Neural cell (in vitro differentiated cells): Measurements from ENCODE around the gene GTF3A. TPM values are rescaled to one million over a fixed set of nuclear protein-coding genes. Genes with fewer than 3 reads are reported as not detected.
A peak's percentile ranks its signal among the peaks of the same experiment; 100 is the strongest.

Experiments used
- H2AFZ ChIP-seq: fragments of 200-600, 300-800 bp; sonication (generic), shearing (Covaris generic); 2 replicates; pipeline ENCODE4 v1.6.0; 2014; ENCODE audit warnings: low read depth, mild to moderate bottlenecking, antibody characterized with exemption, low read length, moderate library complexity
- H3F3A ChIP-seq: fragments of 200-600 bp; shearing (Covaris generic); 2 replicates; pipeline ENCODE4 v1.6.1; 2016; ENCODE audit warnings: mild to moderate bottlenecking, moderate library complexity, mixed read lengths, antibody characterized with exemption, low read length; ENCODE audit not compliant: insufficient read depth, poor library complexity, severe bottlenecking
- H3K27ac ChIP-seq: fragments of 200-600, 300-800 bp; sonication (generic), shearing (Covaris generic); 2 replicates; pipeline ENCODE4 v1.5.1; 2014; ENCODE audit warnings: mild to moderate bottlenecking, low read length, moderate library complexity
- H3K27me3 ChIP-seq: fragments of 300-800, 200-600 bp; sonication (generic), shearing (Covaris generic); 2 replicates; pipeline ENCODE4 v1.6.0; 2014; ENCODE audit warnings: mild to moderate bottlenecking, low read depth, low read length, moderate library complexity; ENCODE audit not compliant: insufficient read depth
- H3K36me3 ChIP-seq: fragments of 300-800, 200-600 bp; sonication (generic), shearing (Covaris generic); 2 replicates; pipeline ENCODE4 v1.5.1; 2014; ENCODE audit warnings: mild to moderate bottlenecking, antibody characterized with exemption, low read length, moderate library complexity; ENCODE audit not compliant: insufficient read depth
- H3K4me2 ChIP-seq: fragments of 300-800, 200-600 bp; sonication (generic), shearing (Covaris generic); 2 replicates; pipeline ENCODE4 v1.6.0; 2014; ENCODE audit warnings: mild to moderate bottlenecking, low read length
- H3K4me3 ChIP-seq: fragments of 300-800, 200-600 bp; sonication (generic), shearing (Covaris generic); 2 replicates; pipeline ENCODE4 v1.5.1; 2014; ENCODE audit warnings: mild to moderate bottlenecking, low read length, moderate library complexity
- H3K79me2 ChIP-seq: fragments of 200-600 bp; shearing (Covaris generic); replicated peaks from 2 replicates; pipeline ENCODE4 v1.6.0; 2014; ENCODE audit warnings: mild to moderate bottlenecking, low read length, moderate library complexity; ENCODE audit not compliant: insufficient read depth
- H3K9ac ChIP-seq: fragments of 300-800, 200-600 bp; sonication (generic), shearing (Covaris generic); 2 replicates; pipeline ENCODE4 v1.6.1; 2016; ENCODE audit warnings: mild to moderate bottlenecking, low read length, mixed read lengths
- H3K9me2 ChIP-seq: fragments of 200-600 bp; shearing (Covaris generic); 2 replicates; pipeline ENCODE4 v1.6.1; 2016; ENCODE audit warnings: mild to moderate bottlenecking, low read length, mixed read lengths; ENCODE audit not compliant: insufficient read depth
- H3K9me3 ChIP-seq: fragments of 200-600, 300-800 bp; sonication (generic), shearing (Covaris generic); 2 replicates; pipeline ENCODE4 v1.6.1; 2016; ENCODE audit warnings: mild to moderate bottlenecking, mixed run types, low read length, moderate library complexity, mixed read lengths
- H4K20me1 ChIP-seq: fragments of 200-600 bp; shearing (Covaris generic); 2 replicates; pipeline ENCODE4 v1.6.1; 2016; ENCODE audit warnings: mild to moderate bottlenecking, mixed run types; ENCODE audit not compliant: insufficient read depth
- EP300 ChIP-seq: fragments of 450-650 bp; conservative IDR thresholded peaks from 2 replicates; pipeline ENCODE4 v1.6.1; 2014; ENCODE audit warnings: antibody characterized with exemption, mild to moderate bottlenecking, moderate library complexity; ENCODE audit not compliant: poor library complexity, severe bottlenecking
- EZH2 ChIP-seq: fragments of 200-600, 300-800 bp; shearing (Covaris generic), sonication (generic); IDR thresholded peaks from 2 replicates; pipeline ENCODE4 v1.6.1; 2014; ENCODE audit warnings: antibody characterized with exemption, low read length, borderline replicate concordance, mild to moderate bottlenecking; ENCODE audit not compliant: insufficient read depth, poor library complexity, severe bottlenecking
- MXI1 ChIP-seq: fragments of 450-650 bp; conservative IDR thresholded peaks from 2 replicates; pipeline ENCODE4 v1.6.1; 2014; ENCODE audit warnings: antibody characterized with exemption, mild to moderate bottlenecking; ENCODE audit not compliant: poor library complexity, severe bottlenecking
- POLR2AphosphoS5 ChIP-seq: IDR thresholded peaks from 2 replicates; pipeline ENCODE4 v1.6.1; 2012
- RAD21 ChIP-seq: fragments of 450-650 bp; conservative IDR thresholded peaks from 2 replicates; pipeline ENCODE4 v1.6.1; 2014; ENCODE audit warnings: antibody characterized with exemption, mild to moderate bottlenecking, moderate library complexity
- SMC3 ChIP-seq: fragments of 450-650 bp; conservative IDR thresholded peaks from 2 replicates; pipeline ENCODE4 v1.6.1; 2014; ENCODE audit warnings: antibody characterized with exemption, mild to moderate bottlenecking, moderate library complexity; ENCODE audit not compliant: poor library complexity
- TAF1 ChIP-seq: IDR thresholded peaks from 2 replicates; pipeline ENCODE4 v1.6.1; 2012; ENCODE audit warnings: low read depth
- polyA plus RNA-seq: library from polyadenylated mRNA; depleted of rRNA; stranded (reverse); fragments of >200 nt; gene quantifications from 2 replicates; pipeline ENCODE4 v1.2.3, GENCODE V29; 2014
- TF ChIP-seq, protein P1 (sequence below): IDR thresholded peaks from 2 replicates; pipeline ENCODE4 v1.6.1; 2012; ENCODE audit warnings: borderline replicate concordance
- TF ChIP-seq, protein P2 (sequence below): fragments of 450-650 bp; IDR thresholded peaks from 2 replicates; pipeline ENCODE4 v1.5.1; 2014; ENCODE audit warnings: antibody characterized with exemption, mild to moderate bottlenecking, moderate library complexity; ENCODE audit not compliant: poor library complexity, severe bottlenecking

Gene GTF3A
- polyA plus RNA-seq, 1 donor from 2014 or later: 104 TPM

DNA sequence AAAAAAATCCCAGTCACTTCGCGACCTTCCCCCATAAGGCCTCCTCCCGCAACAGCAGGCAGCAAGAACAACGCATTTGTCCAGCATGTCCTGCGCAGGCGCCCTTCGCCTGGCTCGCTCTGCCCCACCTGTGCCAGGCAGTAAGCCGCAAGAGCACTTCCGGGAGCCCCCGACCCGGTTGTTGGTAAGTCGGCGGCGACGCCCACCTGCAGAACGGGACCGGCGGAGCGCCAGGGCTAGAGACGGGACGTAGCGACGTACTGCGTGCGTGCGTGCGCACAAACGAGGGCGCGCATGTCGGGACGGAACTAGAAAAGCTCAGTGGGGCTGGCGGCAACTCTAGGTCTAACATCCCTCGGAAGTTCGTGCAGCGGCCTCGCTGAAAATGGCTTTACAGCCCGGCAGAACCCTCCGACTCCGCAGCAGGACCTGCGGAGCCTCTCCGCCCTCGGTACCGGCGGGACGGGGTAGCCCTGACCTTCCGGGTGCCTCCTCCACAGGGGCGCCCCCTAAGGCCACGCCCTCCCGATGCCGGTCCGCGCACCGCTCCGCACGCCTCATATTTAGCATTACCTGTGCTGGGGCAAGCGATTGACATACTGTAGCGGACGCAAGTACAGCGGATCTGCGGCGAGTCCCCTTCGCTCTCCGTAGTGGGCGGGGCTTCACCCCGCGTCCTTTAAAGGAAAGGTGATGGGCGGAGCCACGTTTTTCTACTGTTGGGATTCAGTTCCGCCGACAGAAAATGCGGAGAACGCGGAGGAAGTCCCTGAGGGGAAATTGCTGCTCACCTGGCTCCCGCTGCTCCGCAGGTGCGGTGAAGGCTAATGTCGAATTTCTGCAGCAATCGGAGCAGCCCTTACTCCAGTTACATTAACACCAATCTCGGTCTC lies 25.8 kb downstream of the GTF3A start, which contains the start of gene MTIF3:
TSS of gene MTIF3 (minus strand) at position 629 of the 893 bp plus-strand sequence. CDS start 10,116 bp downstream, outside the sequence.
- peak within 1 kb of the TSS; percentile 91 for H2AFZ ChIP-seq
- peaks cover 8% of the 10 kb centered on the region for H3K27me3 ChIP-seq
- H3K9me2 ChIP-seq: no peaks in the 10 kb centered on the region

DNA sequence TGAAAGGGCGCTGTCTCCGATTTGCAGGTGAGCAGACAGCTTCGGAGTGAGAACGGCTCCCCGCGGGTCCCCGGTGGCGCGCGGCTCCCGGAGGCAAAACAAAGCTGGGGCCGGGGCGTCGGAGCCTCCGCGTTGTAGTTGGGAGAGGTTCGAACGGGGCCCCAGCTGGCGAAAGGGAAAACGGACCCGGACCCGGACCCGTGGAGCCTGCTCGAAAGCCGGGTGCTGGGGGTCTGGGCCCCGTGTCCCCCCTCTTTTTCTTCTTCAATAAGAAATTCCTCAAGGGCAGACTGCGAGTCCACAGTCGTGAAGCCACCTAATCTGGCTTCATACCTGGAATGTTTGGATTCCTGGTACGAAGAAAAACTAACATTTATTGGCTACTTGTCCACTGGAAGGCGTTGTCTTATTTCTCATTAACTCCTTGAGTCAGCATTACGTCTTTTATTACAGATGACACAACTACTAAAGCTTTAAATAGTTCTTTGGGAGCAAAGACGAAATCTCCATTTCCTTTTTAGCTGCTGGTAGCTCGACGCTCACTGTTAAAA lies 26.6 kb downstream of the GTF3A start:
- peak overlapping the region; percentile 95 for H3K4me2 ChIP-seq
- peak overlapping the region; percentile 87 for H3K4me3 ChIP-seq
- no peaks in the 10 kb centered on the region for H4K20me1 ChIP-seq
- no peaks in the 10 kb centered on the region for H3K9me2 ChIP-seq
- peak overlapping the region; percentile 91 for H2AFZ ChIP-seq
- no peaks in the 10 kb centered on the region for H3K9me3 ChIP-seq
- H3F3A ChIP-seq: no peaks in the 10 kb centered on the region
- H3K9ac ChIP-seq: peak overlapping the region; percentile 94
- TF ChIP-seq, protein P1, sequence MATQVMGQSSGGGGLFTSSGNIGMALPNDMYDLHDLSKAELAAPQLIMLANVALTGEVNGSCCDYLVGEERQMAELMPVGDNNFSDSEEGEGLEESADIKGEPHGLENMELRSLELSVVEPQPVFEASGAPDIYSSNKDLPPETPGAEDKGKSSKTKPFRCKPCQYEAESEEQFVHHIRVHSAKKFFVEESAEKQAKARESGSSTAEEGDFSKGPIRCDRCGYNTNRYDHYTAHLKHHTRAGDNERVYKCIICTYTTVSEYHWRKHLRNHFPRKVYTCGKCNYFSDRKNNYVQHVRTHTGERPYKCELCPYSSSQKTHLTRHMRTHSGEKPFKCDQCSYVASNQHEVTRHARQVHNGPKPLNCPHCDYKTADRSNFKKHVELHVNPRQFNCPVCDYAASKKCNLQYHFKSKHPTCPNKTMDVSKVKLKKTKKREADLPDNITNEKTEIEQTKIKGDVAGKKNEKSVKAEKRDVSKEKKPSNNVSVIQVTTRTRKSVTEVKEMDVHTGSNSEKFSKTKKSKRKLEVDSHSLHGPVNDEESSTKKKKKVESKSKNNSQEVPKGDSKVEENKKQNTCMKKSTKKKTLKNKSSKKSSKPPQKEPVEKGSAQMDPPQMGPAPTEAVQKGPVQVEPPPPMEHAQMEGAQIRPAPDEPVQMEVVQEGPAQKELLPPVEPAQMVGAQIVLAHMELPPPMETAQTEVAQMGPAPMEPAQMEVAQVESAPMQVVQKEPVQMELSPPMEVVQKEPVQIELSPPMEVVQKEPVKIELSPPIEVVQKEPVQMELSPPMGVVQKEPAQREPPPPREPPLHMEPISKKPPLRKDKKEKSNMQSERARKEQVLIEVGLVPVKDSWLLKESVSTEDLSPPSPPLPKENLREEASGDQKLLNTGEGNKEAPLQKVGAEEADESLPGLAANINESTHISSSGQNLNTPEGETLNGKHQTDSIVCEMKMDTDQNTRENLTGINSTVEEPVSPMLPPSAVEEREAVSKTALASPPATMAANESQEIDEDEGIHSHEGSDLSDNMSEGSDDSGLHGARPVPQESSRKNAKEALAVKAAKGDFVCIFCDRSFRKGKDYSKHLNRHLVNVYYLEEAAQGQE: no peak
- TF ChIP-seq TAF1 (no peak), EZH2 (no peak), SMC3 (no peak), RAD21 (no peak), EP300 (no peak), MXI1 (no peak), POLR2AphosphoS5 (no peak)
- TF ChIP-seq, protein P2, sequence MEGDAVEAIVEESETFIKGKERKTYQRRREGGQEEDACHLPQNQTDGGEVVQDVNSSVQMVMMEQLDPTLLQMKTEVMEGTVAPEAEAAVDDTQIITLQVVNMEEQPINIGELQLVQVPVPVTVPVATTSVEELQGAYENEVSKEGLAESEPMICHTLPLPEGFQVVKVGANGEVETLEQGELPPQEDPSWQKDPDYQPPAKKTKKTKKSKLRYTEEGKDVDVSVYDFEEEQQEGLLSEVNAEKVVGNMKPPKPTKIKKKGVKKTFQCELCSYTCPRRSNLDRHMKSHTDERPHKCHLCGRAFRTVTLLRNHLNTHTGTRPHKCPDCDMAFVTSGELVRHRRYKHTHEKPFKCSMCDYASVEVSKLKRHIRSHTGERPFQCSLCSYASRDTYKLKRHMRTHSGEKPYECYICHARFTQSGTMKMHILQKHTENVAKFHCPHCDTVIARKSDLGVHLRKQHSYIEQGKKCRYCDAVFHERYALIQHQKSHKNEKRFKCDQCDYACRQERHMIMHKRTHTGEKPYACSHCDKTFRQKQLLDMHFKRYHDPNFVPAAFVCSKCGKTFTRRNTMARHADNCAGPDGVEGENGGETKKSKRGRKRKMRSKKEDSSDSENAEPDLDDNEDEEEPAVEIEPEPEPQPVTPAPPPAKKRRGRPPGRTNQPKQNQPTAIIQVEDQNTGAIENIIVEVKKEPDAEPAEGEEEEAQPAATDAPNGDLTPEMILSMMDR: no peak
- H3K79me2 ChIP-seq: peaks cover 12% of the 10 kb centered on the region
- peaks cover 8% of the 10 kb centered on the region for H3K27me3 ChIP-seq
- H3K27ac ChIP-seq: peak overlapping the region; percentile 94
- no peaks in the 10 kb centered on the region for H3K36me3 ChIP-seq

More for the DNA sequence above, 25.8 kb downstream of the GTF3A start, which contains the start of gene MTIF3:
- peak within 1 kb of the TSS; percentile 95 for H3K4me2 ChIP-seq
- H3F3A ChIP-seq: no peaks in the 10 kb centered on the region
- TF ChIP-seq EZH2: no peak
- TF ChIP-seq RAD21: peak; percentile 38
- TF ChIP-seq TAF1: peak; percentile 81
- TF ChIP-seq, protein P1: peak; percentile 11
- no peak for TF ChIP-seq SMC3
- TF ChIP-seq POLR2AphosphoS5: peak; percentile 90
- peak; percentile 46 for TF ChIP-seq EP300
- peak within 1 kb of the TSS; percentile 94 for H3K9ac ChIP-seq
- H3K4me3 ChIP-seq: peak within 1 kb of the TSS; percentile 87
- H3K27ac ChIP-seq: peak within 1 kb of the TSS; percentile 94
- no peaks in the 10 kb centered on the region for H3K9me3 ChIP-seq
- no peaks in the 10 kb centered on the region for H3K36me3 ChIP-seq
- H4K20me1 ChIP-seq: no peaks in the 10 kb centered on the region
- H3K79me2 ChIP-seq: peaks cover 12% of the 10 kb centered on the region
